HS-5 (cell line): ENCODE results near the gene JCHAIN.
"Not testable (repeated sequence)": the region's sequence is repeated elsewhere in the genome, so short reads cannot be mapped to it uniquely, and the experiment has no call there.

Experiments
- DNase-seq: peaks from one replicate; pipeline ENCODE4 v3.0.0-alpha.2; 2012; ENCODE audit warnings: low read depth

The JCHAIN gene

GRCh38 chr4:70687821-70688794 lies 21.8 kb upstream of the JCHAIN start, which contains the start of gene UTP3:
Gene UTP3, plus strand, starts transcription at chr4:70688532. Its CDS starts 146 bp downstream, at chr4:70688678.
- peak; percentile 98 for DNase-seq

DNA sequence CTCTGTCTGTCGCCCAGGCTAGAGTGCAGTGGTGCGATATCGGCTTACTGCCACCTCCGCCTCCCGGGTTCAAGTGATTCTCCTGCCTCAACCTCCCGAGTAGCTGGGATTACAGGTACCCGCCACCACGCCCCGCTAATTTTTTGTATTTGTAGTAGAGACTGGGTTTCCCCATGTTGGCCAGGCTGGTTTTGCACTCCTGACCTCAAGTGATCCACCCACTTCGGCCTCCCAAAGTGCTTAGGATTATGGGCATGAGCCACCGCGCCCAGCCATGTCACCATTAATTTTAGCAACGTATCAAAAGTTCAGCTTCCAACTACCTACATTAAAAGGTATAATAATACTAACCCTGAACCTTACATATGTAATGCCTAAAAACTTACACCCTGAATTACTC lies 21.1 kb upstream of the JCHAIN start:
- no peak for DNase-seq

GRCh38 chr4:70682142-70682541 lies 15.8 kb upstream of the JCHAIN start:
- not testable (repeated sequence) for DNase-seq

DNA sequence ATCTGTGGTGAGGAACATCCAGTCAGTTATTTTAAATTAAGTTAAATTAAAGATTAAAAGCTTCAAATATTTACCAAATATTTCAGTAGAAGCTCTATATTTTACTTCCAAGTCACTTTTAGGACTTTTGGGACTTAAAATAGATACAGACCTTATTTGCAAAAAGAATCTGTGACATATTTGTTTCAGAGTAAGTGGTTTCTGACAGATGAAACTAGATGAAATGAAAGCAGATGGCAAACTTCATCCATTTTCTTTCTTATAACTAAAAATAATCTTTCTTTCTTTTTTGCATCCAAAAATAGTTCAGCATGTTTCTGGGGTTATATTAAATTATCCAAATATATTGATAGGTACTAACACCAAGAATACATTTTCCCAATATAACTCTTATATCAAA lies 15.4 kb upstream of the JCHAIN start:
- DNase-seq: no peak

DNA sequence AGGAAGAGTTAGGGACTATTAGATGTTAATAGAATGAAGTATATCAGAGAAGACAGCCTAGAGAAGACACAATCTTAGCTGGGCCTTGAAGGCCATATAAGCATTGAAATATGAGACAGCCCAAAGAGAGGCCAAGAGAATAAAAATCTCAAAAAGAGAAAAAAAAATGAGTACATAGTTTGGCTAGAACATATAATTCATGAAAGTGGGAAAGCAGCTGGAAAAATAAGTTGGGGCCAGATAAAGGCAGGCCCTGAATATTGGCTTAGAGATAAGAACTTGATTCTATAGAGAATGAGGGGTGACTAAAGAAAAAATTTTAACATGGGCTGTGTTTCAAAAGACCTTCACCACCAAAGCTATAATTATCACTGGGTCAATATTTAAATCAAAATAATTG lies 14.6 kb upstream of the JCHAIN start:
- DNase-seq: no peak

GRCh38 chr4:70678383-70678999 lies 12.2 kb upstream of the JCHAIN start:
- no peak for DNase-seq

GRCh38 chr4:70676554-70677090 lies 10.3 kb upstream of the JCHAIN start:
- no peak for DNase-seq

GRCh38 chr4:70674731-70675130 lies 8.4 kb upstream of the JCHAIN start:
- no peak for DNase-seq

DNA sequence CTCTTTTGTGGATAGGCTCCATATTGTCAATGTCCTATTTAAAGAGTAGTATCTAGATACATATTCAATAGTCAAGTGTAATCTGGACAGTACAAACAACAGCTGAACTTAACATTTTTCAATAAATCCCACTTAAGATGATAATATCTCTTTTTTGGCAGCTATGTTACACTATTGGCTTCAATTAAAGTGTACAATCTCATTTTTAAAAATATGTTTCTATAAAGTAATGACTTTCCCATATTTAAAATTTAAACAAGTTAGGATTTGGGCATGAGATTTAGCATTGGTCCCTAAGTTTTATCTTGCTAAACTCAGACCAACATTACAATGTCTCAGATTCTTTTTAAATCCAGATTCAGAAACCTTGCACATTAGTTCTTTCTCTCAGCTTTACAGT lies 7.9 kb upstream of the JCHAIN start:
- no peak for DNase-seq

DNA sequence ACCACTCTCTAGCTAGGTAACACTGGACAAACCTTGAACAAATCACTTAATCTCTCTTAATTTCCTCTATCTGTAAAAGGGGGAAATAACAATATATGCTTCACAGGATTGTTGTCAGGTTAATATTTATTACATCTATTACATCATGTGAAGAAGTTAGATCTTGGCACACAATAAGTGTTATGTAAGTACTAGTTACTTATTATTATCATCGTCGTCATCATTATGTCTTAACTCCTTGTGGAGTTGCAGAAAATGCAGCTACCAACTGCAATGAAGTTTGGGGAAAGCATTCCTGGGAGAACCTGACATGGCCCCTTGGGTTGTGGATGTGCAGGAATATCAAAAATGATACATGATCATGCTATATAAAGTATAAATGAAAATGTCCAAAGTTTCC lies 4.8 kb upstream of the JCHAIN start:
- DNase-seq: no peak

DNA sequence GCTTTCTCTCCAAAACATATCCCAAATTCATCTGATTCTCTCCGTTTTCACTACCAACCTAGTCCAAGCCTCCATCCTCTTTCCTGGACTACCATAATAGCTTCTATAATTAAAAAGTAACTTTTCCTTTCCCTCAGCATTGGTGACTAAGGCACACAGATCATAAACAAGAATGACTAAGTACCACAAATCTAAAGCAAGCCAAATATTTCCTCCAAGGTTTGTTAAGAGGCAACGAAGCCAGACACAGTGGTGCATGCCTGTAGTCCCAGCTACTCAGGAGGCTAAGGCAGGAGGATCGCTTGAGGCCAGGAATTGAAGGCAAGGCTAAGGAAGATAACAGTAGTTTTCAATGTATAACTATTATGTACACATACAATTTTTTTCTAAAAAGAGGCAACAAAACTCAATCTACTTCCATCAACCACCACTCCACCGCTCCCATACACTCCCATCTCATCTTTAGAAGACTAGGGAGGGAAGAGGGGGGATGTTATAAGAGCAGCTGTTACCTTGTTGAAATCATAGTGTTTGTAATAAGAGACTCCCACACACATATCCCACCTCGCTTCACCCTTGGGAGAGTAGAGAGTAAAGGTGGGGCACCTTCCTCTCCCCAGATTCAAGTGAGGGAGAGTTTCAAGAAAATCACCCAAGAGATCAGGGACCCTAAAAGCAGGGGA lies 4.2 kb upstream of the JCHAIN start:
- no peak for DNase-seq

GRCh38 chr4:70667740-70668535 lies 1.6 kb upstream of the JCHAIN start:
- no peak for DNase-seq

DNA sequence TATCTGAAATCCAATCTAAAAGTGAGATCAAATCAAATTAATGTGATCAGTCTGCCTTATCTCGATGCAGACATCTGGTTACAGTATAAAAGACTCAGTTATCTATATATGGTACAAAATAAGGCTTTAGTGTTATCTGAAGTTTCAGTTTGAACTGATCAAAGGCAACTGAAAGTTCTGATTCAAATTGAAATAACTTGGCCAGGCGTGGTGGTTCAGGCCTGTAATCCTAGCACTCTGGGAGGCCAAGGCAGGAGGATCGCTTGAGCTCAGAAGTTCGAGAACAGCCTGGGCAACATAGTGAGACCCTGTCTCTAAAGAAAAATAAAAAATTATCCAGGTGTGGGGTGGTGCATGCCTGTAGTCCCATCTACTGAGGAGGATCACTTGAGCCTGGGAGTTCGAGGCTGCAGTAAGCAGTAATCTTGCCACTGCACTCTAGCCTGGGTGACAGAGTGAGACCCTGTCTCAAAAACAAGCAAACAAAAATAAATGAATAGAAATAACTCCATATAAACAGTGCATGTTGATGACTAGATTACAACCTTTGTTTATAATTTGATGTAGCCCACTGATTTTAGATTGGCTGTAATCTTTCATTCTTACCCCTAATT lies 4.9 kb downstream of the JCHAIN start:
- DNase-seq: not testable (repeated sequence)

- DNase-seq: no peak
Measured at GRCh38 chr4:70660106-70660505, 6.2 kb downstream of the JCHAIN start.

GRCh38 chr4:70658418-70658817 lies 7.9 kb downstream of the JCHAIN start:
- no peak for DNase-seq

DNA sequence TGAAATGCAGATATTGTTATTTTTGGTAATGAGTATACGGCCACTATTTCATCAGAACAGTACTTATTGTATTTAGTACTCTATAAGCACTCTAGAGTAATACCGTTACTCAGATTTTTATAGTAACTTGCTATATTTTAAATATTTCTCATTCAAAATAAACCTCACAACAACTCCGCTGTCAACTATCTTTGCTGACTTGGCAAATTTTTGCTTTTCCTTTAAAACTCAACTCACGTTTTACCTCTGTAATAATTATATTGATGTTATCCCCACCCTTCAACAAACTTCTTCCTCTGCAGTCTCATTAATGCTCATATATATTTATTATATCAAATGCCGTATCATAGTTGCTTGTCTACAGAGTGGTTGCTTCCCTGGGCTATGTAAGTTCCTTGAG lies 9.0 kb downstream of the JCHAIN start:
- no peak for DNase-seq

- no peak for DNase-seq
Measured at GRCh38 chr4:70654605-70655011, 11.7 kb downstream of the JCHAIN start.

GRCh38 chr4:70651864-70652506 lies 14.3 kb downstream of the JCHAIN start:
- no peak for DNase-seq

DNA sequence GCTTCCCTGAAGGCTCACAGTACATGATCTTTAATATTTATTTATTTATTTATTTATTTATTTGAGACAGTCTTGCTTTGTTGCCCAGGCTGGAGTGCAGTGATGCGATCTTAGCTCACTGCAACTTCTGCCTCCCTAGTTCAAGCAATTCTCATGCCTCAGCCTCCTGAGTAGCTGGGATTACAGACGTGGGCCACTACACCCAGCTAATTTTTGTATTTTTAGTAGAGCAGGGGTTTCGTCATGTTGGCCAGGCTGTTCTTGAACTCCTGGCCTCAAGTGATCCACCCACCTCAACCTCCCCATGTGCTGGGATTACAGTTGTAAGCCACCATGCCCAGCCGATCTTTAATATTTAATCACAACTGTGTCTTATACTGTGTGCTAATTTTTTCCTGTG lies 15.6 kb downstream of the JCHAIN start:
- not testable (repeated sequence) for DNase-seq

DNA sequence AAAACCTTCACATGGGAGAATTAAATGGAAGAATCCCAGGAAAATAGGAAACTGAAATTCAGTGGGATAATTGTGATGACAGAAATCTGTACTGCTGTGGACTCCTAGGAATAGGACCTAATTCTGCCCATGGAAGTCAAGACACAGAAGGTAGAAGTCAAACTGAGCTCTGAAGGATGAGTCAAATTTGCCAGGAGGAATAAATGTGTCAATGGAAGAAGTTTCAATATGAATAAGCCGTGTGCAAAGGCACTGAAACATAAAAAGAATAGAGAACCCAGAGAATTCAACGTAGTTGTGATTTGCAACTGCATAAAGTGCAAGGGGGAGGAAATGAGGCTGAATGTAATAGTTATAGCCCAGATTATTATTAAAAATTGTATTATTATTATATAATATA lies 26.1 kb downstream of the JCHAIN start:
- no peak for DNase-seq
